Left hindlimb (tissue), 1 donor: ENCODE measurements around the gene PHLDB3.
"Not testable (repeated sequence)": the region's sequence is repeated elsewhere in the genome, so short reads cannot be mapped to it uniquely, and the experiment has no call there.

Experiments used
- DNase-seq: peaks from one replicate; pipeline ENCODE4 v3.0.0-alpha.2; 2018

Gene PHLDB3

GRCh38 chr19:43526884-43527859 is 22.6 kb upstream of the PHLDB3 start, which contains the start of gene ETHE1:
Gene ETHE1, minus strand, starts transcription at chr19:43527201. Its CDS starts 24 bp downstream, at chr19:43527177.
- peak; percentile 86 for DNase-seq

GRCh38 chr19:43525836-43526771 is 21.6 kb upstream of the PHLDB3 start:
- DNase-seq: no peak

GRCh38 chr19:43524922-43525835 is 20.6 kb upstream of the PHLDB3 start:
- no peak for DNase-seq

- DNase-seq: not testable (repeated sequence)
These were observed 19.1 kb upstream of the PHLDB3 start for GRCh38 chr19:43523696-43524095.

GRCh38 chr19:43522929-43523328 is 18.4 kb upstream of the PHLDB3 start:
- DNase-seq: no peak

- peak; percentile 84 for DNase-seq
These were observed 15.0 kb upstream of the PHLDB3 start for GRCh38 chr19:43519436-43520088.

- no peak for DNase-seq
These were observed 13.5 kb upstream of the PHLDB3 start for GRCh38 chr19:43518051-43518450.

- DNase-seq: not testable (repeated sequence)
These were observed 7.9 kb upstream of the PHLDB3 start for GRCh38 chr19:43512399-43512798.

GRCh38 chr19:43511324-43511723 is 6.8 kb upstream of the PHLDB3 start:
- DNase-seq: no peak

- no peak for DNase-seq
These were observed 6.2 kb upstream of the PHLDB3 start for GRCh38 chr19:43510713-43511112.

- no peak for DNase-seq
These were observed 3.3 kb upstream of the PHLDB3 start for GRCh38 chr19:43507880-43508279.

GRCh38 chr19:43506629-43507028 is 2.1 kb upstream of the PHLDB3 start:
- no peak for DNase-seq

GRCh38 chr19:43505941-43506340 is 1.4 kb upstream of the PHLDB3 start:
- DNase-seq: no peak

- DNase-seq: no peak
These were observed 575 bp upstream of the PHLDB3 start for GRCh38 chr19:43505186-43505456.

- peak; percentile 95 for DNase-seq
These were observed 783 bp downstream of the PHLDB3 start for GRCh38 chr19:43503501-43504425.

GRCh38 chr19:43502419-43502976 is 2.0 kb downstream of the PHLDB3 start:
- DNase-seq: no peak

GRCh38 chr19:43501661-43502418 is 2.7 kb downstream of the PHLDB3 start:
- no peak for DNase-seq

GRCh38 chr19:43499042-43499441 is 5.5 kb downstream of the PHLDB3 start:
- no peak for DNase-seq

- no peak for DNase-seq
These were observed 6.2 kb downstream of the PHLDB3 start for GRCh38 chr19:43498233-43498842.
